Activated CD4-positive, alpha-beta T cell treated with anti-CD3 and anti-CD28 coated beads, Interleukin-2, amount 50 U/mL, for 24 hours (primary cell): Measurements from ENCODE around the gene TTC33.
A peak's percentile ranks its signal among the peaks of the same experiment; 100 is the strongest.
"Not testable (repeated sequence)": the region's sequence is repeated elsewhere in the genome, so short reads cannot be mapped to it uniquely, and the experiment has no call there.

Experiments
- DNase-seq, 2 donors: peaks; one replicate each; pipeline ENCODE4 v3.0.0-alpha.2; 2020; ENCODE audit warnings: low read depth in 1 of 2, low spot score in 1 of 2

Gene TTC33

DNA sequence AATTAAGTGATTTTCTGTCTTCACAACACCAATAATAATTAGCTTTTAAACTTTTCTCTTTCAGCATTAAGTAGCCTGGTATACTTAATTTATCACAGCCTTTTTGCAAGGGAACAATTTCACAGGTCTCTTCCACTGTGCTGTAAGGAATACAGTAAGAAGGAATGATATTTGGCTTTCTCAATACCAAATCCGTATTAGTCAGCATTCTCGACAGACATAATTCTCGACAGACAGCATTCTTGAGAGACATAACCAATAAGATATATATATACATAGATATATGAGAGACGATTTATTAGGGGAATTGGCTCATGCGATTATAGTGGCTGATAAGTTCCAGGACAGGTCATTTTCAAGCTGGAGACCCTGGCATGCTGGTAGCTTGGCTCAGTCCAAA lies 24.4 kb upstream of the TTC33 start:
- DNase-seq, result no peak

DNA sequence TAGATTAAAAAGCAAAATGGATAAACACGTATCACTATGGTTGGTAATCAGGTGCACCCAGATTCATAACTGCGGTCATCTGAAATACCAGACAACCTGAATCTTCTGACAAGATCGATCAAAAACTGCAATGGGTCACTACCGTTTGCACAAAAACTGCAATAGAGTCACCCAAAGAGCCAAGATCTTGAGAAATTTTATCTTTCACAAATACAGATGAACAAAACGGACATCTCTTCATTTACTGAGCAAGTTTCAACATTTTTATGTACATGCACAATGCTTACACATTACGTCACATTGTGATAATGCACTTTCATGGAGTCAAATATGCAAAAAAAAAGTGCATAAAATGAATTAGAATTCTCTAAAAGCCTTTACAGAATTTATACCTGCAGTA lies 23.8 kb upstream of the TTC33 start:
- no peak for DNase-seq

DNA sequence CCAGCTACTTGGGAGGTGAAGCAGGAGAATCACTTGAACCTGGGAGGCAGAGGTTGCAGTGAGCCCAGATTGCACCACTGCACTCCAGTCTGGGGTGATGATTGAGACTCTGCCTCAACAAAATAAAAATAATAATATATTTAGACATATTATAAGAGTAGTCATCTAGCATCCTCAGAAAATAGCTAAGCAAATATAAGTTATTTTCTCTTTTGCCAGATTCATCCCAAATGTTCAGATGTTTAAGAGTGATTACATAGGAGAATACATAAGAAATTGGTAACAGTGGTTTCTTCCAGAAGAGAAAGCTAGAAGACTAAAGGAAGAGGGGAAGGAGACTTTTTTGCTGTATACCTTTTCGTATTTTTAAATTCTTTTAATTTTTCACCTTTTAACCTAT lies 22.4 kb upstream of the TTC33 start:
- DNase-seq, result no peak

DNA sequence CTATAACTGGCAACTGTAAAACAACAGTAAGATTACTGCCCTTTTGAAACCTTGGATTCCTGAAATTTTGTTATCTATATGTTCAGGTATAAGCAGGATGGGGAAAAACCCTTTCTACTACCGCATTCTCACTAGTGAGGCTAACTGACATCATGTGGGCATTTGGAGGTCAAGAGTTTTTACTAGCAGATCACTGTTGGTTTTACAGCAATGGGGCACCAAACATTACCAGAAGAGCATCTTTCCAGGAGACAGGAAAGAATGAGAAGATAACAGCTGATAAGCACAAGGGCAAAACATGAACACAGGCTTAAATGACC lies 20.9 kb upstream of the TTC33 start:
- no peak for DNase-seq

DNA sequence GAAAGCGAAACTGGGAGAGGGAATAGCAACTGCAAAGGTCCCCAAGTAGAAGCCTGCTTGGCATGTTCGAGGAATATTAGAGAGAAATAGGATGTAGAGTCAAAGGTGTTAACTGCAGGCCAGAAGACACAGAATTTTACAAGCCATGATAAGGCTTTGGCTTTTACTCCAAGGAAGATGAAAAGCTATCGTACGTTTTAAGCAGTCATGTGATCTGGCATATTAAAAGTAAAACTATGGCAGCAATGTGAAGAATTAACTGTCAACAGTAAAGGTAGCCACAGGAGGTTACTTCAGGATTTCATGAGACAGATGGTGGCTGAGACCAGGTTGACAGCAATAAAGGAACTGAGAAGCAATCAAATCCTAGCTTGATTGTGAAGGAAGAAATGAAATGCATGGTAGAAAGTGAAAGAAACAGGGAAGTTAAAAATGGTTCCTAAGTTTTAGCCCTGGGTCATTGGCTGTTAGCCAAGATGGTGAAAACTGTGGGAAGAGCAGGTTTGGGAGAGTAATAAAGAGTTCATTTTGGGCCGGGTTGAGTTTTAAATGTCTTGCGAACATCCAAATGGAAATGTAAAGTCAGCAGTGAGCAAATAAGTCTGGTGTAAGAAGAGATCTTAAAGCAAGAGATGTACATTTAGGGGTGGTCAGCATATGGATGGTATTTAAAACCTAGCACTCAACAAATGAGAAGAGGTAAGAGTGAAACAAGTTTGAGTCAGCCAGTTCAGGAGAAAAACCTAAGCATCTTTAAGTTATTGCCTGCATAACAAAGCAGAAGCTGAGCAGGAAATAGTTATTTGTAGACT lies 20.3 kb upstream of the TTC33 start:
- no peak for DNase-seq

DNA sequence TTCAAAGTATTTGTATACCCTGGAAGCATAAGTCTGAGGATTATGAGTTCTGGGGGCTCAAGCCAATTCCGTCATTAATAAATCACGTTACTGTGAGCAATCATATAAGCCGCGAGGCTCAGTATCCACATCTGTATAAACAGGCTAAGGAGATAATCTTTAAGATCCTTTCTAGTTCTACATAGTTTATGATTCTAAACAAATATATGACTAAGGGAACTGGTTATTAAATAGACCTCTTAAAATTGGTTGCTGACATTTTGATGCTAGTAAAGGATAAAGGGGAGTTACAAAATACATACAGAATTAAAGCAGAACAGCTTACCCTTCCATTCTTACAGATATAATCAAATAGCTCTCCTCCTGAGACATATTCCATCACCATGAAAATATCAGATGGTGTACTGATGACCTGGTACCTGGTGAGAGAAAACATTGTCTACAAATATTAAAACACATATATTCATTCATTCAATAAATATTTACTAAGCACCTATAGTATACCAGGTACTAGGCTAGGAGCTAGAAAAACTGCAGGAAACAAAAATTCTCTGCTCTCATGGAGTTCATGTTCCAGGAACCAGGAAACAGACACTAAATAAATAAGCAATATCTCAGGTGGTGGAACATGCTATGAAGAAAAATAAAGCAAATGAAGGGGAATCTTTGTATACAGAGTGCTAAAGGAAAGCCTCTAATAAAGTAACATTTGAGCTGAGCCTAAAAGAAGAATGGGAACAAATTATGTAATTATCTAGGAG lies 19.5 kb upstream of the TTC33 start:
- no peak for DNase-seq

DNA sequence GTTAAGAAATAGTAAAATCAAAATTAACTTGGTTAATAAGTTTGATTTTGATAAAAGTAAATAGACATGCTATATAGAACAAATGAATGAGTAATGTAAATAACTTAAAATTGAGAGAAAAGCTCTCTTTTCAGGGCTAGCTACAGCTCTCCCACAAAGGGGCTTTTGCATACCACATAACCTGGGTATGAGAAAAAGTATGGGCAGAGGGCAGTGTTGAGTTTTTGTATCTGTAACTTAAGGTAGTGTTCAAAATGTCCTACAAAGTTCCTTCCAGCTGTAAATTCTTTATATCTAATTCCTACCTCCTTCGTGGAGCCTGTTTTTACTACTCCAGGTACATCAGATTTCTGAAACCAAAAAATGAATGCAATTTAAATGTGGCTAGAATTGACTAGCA lies 18.9 kb upstream of the TTC33 start:
- DNase-seq, result no peak

DNA sequence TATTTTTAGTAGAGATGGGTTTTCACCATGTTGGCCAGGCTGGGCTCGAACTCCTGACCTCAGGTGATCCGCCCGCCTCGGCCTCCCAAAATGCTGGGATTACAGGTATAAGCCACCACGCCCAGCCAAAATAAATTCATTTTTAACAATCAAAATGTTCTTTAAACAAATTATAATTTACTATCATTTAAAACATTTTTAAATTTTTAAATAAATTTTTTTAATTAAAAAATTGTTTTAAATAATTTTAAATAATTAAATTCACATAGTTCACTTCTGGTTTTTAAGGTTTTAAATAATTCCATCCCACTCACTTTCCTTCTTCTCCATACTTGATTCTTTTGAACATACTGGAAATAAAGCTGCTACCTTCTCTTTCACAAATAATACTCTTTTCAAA lies 15.0 kb upstream of the TTC33 start:
- DNase-seq, result no peak

DNA sequence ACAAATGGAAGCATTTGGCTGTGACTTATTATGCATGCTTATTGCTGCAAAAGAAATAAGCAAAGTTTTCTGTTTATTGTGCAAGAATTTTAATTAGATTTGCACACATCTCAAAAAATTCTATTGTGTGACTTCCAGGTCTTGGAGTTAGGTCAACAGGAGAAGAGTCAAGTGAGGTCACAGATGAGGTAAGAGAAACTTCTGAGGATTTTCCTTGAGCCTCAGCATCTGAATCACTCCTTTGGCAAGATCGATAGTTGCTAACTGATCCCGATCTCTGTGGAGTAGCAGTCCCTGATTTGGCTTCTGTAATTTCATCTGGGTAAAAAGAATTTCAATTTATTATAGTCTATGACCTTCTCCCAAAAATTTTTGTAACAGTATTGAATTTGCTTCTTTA lies 6.9 kb upstream of the TTC33 start:
- no peak for DNase-seq

DNA sequence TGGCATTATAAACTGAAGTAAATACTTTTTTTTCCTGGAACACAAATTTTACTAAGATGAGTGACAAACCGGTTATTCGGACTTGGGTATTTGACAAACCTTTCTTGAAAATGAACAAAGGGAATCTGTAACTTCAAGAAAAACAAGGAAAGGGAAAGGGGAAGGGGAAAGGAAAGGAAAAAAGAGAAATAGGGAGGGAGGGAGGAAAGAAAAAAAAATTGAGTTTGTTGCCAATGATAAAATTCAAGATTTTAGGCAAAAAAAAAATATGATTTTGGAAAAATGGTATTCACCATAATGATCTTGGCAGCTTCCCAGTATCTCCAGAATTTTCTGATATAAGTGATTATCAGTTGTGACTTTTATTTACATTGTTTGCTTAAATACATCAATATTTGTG lies 1.6 kb upstream of the TTC33 start:
- no peak for DNase-seq

DNA sequence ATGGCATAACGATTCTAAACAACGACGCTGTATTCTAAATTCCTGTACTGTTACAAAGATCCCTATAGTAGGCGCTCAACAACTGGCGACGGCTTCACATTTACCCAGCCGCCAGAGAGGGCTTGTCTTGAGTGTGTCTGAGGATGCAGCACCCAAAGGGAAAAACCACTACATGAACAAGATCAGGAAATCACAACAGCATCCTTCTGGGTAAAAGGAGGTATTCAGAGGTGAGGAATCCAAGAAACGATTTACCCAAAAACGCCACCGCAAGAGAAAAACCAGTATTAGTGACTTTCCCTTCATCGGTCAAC lies 711 bp downstream of the TTC33 start:
- peak; percentile 27 to 62 for DNase-seq

DNA sequence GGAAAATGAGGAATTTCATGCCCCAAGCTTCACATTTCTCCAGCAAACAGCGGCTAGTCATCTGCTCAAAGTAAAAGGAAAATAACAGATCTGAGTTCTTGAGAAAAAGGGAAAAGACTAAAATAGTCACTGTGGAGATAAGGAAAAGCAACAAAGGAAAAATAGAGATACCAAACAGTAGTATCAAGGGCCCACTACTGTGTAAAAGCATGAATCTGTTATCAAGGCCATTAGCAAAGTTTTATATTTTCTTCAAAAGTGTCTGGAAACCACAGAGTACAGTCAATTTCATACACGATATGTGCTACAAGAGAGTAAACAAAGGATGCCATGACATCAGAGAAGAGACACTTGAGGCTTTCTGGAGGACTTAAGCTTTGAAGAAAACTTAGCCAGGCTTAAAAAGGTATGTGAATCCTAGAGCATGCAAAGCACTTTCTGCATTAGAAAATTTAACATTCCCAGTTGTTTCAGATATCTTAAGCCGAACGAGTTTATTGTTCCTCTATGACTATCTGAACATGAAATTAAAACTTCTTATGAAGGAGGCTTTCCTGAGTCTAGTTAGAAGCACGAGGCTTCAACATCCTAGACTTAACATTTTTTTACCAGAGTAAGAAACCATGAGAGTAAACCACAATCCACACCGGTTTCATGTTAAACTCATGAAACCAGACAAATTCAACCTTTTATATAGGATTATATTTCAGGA lies 1.2 kb downstream of the TTC33 start:
- no peak for DNase-seq

DNA sequence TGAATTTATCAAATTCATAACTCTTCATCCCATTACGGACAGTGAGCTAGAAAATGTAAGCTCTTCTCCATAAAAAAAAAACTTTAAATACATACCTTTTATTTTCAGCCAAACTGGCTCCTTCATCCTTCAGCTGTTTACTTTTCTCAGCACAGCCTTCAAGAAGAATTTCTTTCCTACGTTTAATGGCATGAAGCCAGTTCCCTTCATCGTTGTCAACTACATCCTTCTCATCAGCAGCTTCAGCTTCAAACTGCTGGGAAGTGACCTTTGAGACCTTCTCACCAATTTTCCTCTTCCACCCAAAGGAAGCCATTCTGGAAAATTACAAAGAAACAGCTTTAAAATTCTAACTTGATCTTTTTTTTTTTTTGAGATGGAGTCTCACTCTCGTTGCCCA lies 9.1 kb downstream of the TTC33 start:
- no peak for DNase-seq

DNA sequence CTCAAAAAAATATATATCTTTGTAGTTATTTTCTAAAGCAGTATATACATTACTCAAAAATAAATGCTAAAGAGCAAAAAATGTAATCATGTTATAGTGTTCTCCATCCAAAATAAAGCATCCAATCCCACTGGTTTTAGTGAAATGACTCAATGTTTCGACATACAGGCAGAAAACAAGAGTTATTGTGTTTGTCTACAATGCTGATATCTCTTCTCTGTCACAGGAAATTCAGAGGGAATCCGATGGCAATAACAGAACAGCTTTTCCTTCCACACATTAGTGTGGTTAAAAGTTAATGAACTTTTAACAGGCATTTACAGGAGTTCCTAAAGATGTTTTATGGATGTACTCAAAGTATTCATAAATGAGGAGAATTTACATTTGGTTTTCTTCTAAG lies 12.0 kb downstream of the TTC33 start:
- no peak for DNase-seq

DNA sequence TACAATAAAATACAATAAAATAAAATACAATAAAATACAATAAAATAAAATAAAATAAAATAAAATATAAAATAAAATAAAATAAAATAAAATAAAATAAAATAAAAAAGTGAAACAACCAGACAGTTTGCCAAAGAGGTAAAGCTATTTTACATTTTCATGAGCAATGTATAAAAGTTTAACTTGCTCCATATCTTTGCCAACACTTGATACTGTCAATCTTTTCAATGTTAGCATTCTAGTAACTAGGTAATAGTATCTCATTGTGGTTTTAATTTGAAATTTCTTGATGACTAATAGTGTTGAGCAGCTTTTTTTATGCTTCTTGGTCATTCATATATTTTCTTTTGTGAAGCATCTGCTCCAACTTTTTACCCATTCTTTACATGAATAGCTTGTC lies 17.3 kb downstream of the TTC33 start:
- DNase-seq, result no peak

DNA sequence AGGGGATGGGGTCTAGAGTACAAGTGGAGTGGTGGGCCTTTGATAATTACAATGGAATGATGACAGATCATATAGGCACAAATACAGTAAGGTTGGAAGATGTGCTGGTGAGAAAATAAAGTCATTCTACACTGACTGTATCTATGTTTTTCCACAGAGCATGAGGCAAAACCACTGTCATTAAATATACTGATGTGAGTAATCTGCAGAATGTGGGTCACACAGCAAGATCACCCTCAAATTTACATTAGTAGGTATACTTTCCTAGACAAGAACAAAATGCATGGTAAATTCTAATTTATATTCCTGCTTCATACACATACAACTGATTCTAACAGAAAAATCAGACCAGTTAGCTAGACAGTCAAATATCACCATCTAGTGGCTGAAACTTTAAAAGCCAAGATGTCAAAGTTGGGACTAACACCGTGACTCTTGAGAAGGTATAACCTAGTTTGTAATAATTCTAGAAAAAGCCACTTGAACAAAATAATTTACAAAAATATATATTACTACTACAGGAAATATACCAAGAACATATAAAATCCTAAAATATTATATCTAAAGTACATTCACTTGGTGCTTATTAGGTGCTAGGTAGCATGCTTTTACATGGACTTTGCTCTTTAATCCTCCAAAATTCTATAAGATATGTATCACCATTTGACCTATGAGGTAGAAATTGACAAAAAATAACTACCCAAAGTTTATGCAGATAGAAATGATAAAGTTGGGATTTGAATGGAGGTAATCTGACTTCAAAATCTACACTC lies 19.5 kb downstream of the TTC33 start:
- DNase-seq, result peak in 1 of 2 donors; percentile 22

DNA sequence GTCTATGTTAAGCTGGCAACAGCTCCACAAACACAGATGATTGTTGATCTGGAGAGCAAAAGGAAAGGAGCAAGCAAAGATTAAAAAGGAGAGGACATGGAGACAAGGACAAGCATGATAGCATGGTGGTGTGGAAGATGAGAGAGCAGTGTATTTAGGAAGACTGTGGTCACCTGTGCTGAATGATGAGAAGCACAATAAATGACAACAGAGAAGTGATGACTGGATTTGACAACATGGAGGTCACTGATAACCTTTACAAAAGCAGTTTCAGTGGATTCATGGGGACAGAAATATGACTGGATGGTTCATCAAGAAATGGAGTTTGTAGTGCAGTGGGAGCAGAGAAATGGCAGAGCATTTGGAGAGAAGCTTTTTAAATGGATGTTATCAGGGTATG lies 20.2 kb downstream of the TTC33 start:
- DNase-seq, result no peak

DNA sequence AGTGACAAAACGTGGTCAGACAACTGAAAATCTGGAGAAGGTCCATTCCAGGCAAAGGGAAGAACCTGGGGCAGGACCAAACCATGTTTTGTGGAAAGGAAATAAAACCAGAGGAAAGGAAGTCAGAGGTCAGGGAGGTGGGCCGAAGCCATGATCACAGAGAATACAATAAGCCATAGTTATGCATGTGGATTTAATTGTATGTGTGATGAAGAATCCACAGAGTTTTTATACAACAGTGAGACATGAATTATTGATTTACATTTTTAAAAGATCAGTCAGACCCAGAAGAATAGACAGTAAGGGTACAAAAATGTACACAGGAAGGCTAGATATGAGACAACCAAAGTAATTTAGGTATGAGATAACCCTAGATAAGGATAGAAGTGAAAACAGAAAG lies 20.8 kb downstream of the TTC33 start:
- DNase-seq, result no peak

DNA sequence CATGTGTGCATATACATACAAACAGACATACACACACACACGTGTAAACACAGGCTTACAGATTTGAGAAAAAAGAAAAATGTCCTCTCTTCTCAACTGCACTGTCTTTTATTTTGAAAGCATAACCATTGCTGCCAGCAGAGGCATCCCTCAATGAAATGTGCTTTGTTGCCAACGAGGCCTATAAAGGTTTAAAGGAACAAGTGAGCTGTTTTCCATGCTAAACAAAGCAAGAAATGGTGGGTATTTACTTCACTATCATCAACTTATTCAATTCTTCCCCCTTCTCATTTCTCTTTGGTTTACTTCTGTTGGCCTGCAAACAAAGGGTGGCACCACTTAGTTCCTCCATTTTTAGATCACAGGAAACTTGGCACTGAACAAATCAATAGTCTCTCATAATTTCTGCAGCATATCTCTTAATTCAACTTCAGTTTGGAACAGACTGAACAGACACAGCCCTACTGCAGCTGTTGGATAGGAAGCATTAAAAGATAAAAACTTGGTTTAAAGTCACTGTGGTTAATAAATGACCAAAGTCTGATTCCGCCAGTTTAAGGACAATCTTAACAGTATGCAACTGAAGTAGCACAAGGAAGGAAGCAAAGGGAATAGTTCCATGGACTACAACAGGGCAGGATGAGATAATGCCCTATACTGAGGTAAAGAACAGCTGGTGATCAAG lies 21.7 kb downstream of the TTC33 start:
- no peak for DNase-seq

DNA sequence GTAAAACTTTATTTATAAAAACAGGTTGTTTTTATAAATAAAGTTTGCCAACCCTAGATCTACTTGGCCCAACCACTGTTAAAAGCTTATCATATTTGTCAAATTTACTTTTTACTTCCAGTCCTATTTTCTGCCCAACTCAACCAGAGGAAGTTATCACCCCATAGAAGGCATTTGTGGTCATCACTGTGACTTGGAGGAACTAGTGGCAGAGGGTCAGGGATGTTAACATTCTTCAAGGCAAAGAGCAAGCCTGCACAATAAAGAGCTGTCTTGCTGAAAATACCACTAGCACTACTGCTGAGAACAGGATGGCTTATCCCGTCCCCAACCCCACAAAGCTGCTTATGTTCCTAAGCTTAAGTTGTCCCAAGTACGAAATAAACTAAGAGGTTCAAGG lies 22.3 kb downstream of the TTC33 start:
- DNase-seq, result no peak

DNA sequence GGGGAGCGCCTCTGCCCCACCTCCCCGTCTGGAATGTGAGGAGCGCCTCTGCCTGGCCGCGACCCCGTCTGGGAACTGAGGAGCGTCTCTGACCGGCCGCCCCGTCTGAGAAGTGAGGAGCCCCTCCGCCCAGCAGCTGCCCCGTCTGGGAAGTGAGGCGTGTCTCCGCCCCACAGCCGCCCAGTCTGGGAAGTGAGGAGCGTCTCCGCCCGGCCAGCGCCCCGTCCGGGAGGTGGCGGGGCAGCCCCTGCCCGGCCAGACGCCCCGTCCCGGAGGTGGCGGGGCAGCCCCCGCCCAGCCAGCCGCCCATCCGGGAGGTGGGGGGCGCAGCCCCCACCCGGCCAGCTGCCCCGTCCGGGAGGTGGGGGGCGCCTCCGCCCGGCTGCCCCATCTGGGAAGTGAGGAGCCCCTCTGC lies 33.3 kb downstream of the TTC33 start:
- DNase-seq, result not testable (repeated sequence)
